Thoracic aorta (tissue), 2 donors: ENCODE measurements around the gene KIF6. TPM values are rescaled to one million over a fixed set of nuclear protein-coding genes. Genes with fewer than 3 reads are reported as not detected.

ENCODE experiments used
- ATAC-seq: fragments of 150-250 bp; one replicate; pipeline ENCODE4 v1.8.0; 2017; ENCODE audit warnings: low read depth; ENCODE audit not compliant: insufficient number of reproducible peaks, low FRiP score
- DNase-seq: peaks from one replicate; pipeline ENCODE4 v3.0.0-alpha.2; 2020; ENCODE audit warnings: low spot score
- H3K27ac ChIP-seq, 2 donors: fragments of 200-600 bp; sonication (generic); 1 replicate in 1 of 2; 2 replicates in 1 of 2; pipeline ENCODE4 v1.5.1; 2016; ENCODE audit warnings: mild to moderate bottlenecking in 2 of 2, moderate library complexity in 2 of 2
- H3K27me3 ChIP-seq: fragments of 200-600 bp; sonication (generic); replicated peaks from 2 replicates; pipeline ENCODE4 v1.6.0; 2016; ENCODE audit warnings: mild to moderate bottlenecking; ENCODE audit not compliant: insufficient read depth
- H3K36me3 ChIP-seq: fragments of 200-600 bp; sonication (generic); one replicate; pipeline ENCODE4 v1.5.1; 2016
- H3K4me1 ChIP-seq, 2 donors: fragments of 200-600 bp; sonication (generic); 1 replicate in 1 of 2; 2 replicates in 1 of 2; pipeline versions ENCODE4 v1.5.1 to v1.6.0; 2016; ENCODE audit warnings: low read depth in 2 of 2, mild to moderate bottlenecking in 1 of 2; ENCODE audit not compliant: control insufficient read depth in 1 of 2
- H3K4me3 ChIP-seq: fragments of 200-600 bp; sonication (generic); 2 replicates; pipeline ENCODE4 v1.5.1; 2016; ENCODE audit warnings: mild to moderate bottlenecking
- H3K9me3 ChIP-seq: fragments of 200-600 bp; sonication (generic); 2 replicates; pipeline ENCODE4 v1.5.1; 2016
- total RNA-seq, 2 donors: library from RNA; depleted of rRNA; stranded (reverse); fragments of >200 nt; gene quantifications; one replicate each; pipeline versions ENCODE4 v1.1.0 to v1.2.3, GENCODE V29; 2016
- TF ChIP-seq, protein P1 (sequence below): fragments of 200-600 bp; sonication (generic); IDR thresholded peaks from one replicate; pipeline ENCODE4 v1.5.1; 2019; ENCODE audit warnings: antibody characterized with exemption

The KIF6 gene
- total RNA-seq, 2 donors from 2014 or later, result not detected

DNA sequence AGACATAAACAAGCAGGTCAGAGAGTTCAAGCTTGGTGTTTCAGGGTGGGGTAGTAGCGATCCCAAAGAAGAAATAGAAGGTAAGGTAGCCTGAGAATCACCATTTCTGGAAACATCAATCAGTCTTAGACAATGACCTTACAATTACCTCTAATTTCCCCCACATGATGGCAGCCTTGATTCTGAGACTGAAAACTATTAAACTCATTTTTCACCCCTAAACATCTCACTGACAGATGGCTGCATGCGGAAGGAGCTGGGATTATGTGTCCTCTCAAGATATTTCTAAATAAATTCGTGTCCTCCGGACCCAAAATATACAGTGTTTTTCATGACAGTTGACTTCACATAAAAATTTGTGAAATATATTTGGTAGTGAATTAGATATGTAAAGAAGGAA, 61.0 kb downstream of the KIF6 start:
- H3K4me1 ChIP-seq, result no peaks in the 10 kb centered on the region
- TF ChIP-seq, protein P1, sequence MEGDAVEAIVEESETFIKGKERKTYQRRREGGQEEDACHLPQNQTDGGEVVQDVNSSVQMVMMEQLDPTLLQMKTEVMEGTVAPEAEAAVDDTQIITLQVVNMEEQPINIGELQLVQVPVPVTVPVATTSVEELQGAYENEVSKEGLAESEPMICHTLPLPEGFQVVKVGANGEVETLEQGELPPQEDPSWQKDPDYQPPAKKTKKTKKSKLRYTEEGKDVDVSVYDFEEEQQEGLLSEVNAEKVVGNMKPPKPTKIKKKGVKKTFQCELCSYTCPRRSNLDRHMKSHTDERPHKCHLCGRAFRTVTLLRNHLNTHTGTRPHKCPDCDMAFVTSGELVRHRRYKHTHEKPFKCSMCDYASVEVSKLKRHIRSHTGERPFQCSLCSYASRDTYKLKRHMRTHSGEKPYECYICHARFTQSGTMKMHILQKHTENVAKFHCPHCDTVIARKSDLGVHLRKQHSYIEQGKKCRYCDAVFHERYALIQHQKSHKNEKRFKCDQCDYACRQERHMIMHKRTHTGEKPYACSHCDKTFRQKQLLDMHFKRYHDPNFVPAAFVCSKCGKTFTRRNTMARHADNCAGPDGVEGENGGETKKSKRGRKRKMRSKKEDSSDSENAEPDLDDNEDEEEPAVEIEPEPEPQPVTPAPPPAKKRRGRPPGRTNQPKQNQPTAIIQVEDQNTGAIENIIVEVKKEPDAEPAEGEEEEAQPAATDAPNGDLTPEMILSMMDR, result no peak
- no peak overlapping the region for H3K27ac ChIP-seq
- H3K4me3 ChIP-seq, result no peak overlapping the region
- DNase-seq (no peak), ATAC-seq (no peak)
- H3K36me3 ChIP-seq, result no peaks in the 10 kb centered on the region
- no peaks in the 10 kb centered on the region for H3K27me3 ChIP-seq
- no peaks in the 10 kb centered on the region for H3K9me3 ChIP-seq

DNA sequence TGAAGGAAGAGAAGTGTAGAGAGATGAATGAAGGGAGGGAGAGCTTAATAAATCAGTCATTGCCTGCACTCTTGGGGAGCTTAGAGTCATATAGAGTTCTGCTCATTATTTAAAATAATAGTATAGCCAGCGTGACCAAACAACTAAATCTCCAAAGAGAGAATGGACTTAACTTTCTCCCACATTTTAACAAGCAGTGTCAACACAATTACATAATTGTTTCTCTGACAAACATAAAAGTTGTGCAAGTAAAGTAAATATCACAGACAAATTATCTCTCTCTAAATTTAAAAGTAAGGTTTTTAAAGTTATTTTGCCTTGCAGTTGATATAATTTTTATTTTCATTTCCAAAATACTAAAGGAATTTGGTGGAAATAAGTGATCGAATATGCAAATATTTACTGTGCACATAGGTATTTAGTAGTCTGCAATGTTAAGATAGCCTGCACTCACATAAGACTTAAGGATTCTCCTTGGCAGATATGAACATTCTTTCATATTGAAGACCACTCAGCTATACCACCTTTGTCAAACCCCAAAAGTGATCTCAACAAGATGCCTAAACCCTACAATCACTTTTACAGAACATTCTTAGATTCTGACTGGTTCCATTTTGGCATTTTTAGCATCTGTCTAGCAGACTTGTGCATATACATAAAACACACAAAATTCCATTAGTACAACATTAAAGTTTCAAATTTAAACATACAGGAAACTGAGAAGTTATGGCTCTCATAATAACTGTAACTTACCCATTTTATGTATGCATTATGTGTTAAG, 67.7 kb downstream of the KIF6 start:
- H3K4me1 ChIP-seq, result no peaks in the 10 kb centered on the region

DNA sequence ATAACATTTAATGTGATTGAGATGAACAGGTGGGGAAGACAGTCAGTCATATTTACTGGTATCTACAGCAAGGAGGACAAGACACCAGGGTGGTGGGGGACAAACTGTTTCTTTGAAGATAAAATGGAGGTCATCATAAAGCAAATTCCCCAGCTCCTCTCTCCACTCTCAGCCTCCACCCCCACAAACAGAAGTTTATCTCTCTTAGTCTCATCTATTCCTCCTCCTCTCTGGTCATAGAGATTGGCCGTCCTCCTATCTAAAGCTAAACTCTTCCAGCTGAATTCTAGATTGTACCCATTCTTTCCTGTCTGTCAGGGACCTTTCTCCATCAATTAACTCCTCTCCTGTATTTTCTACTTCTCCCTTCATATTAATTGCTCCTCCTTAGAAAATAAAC, 71.1 kb downstream of the KIF6 start:
- ATAC-seq (no peak), DNase-seq (no peak)
- TF ChIP-seq, protein P1, result no peak
- Histone ChIP-seq H3K27me3 (no peaks in the 10 kb centered on the region), H3K36me3 (no peaks in the 10 kb centered on the region), H3K4me3 (no peak overlapping the region), H3K9me3 (no peaks in the 10 kb centered on the region), H3K4me1 (no peaks in the 10 kb centered on the region), H3K27ac (no peak overlapping the region)

More for the DNA sequence above, 67.7 kb downstream of the KIF6 start:
- H3K27me3 ChIP-seq, result no peaks in the 10 kb centered on the region
- ATAC-seq (no peak), DNase-seq (no peak)
- H3K4me3 ChIP-seq, result no peak overlapping the region
- TF ChIP-seq, protein P1, result no peak
- H3K9me3 ChIP-seq, result no peaks in the 10 kb centered on the region
- H3K36me3 ChIP-seq, result no peaks in the 10 kb centered on the region
- no peak overlapping the region for H3K27ac ChIP-seq

DNA sequence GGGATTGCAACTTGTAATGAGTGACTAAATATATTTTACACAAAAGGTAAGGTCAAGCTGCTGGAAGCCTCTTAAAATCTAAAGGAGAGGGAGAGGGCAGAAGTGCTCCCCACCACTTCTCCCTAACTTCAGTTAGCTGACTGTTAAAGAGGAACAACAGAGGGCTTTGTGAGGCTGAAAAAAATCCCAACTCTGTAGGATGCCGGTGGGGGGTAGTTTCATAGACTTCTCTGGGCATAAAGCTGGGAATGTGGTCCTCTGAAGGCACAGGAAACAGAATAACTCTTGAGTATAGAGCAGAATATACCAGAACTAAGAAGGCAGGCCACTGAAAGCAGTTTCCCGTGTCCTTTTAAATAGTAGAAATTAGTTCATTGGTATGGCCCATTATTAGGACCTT, 71.6 kb downstream of the KIF6 start:
- Histone ChIP-seq H3K36me3 (no peaks in the 10 kb centered on the region), H3K4me1 (no peaks in the 10 kb centered on the region), H3K4me3 (no peak overlapping the region), H3K27me3 (no peaks in the 10 kb centered on the region), H3K9me3 (no peaks in the 10 kb centered on the region), H3K27ac (no peak overlapping the region)
- no peak for DNase-seq
- TF ChIP-seq, protein P1, result no peak
- ATAC-seq, result no peak

DNA sequence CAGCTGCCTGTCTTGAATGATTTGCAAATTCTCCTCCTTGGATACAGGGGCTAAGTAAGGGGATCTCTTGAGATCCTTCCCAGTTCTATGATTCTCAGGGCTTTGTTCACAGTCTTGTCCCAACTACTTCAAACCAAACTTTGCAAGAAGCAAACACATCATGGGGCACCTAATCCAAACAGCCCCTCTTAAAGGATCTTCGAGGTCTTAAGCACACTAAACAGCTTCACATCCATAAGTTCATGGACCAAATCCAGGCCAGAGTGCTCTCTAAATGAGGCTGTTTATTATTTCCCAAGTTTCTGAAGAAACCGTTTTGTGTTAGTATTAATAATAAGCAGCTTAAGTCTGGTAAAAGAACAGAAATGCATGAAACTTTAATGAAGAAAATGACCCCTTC, 75.2 kb downstream of the KIF6 start:
- TF ChIP-seq, protein P1, result no peak
- no peaks in the 10 kb centered on the region for H3K9me3 ChIP-seq
- no peaks in the 10 kb centered on the region for H3K36me3 ChIP-seq
- no peak overlapping the region for H3K27ac ChIP-seq
- no peaks in the 10 kb centered on the region for H3K4me1 ChIP-seq
- DNase-seq, result no peak
- H3K27me3 ChIP-seq, result no peaks in the 10 kb centered on the region
- no peak overlapping the region for H3K4me3 ChIP-seq
- ATAC-seq, result no peak
